Esophagus squamous epithelium (tissue), 5 donors: ENCODE results near the gene CCDC28A. TPM values are rescaled to one million over a fixed set of nuclear protein-coding genes. Genes with fewer than 3 reads are reported as not detected.

Experiments used
- DNase-seq: peaks from one replicate; lab custom pipeline; 2025; lab: John Stamatoyannopoulos, UW
- H3K27ac ChIP-seq, 4 donors: fragments of 200-600 bp; sonication (generic); one replicate each; pipeline ENCODE4 v1.5.1; 2016 to 2019; ENCODE audit warnings: mild to moderate bottlenecking in 1 of 4
- H3K27me3 ChIP-seq, 4 donors: fragments of 200-600 bp; sonication (generic); 1 replicate in 3 of 4; 2 replicates in 1 of 4; pipeline versions ENCODE4 v1.5.1 to v1.6.0; 2017 to 2021; ENCODE audit warnings: antibody characterized with exemption in 1 of 4
- H3K36me3 ChIP-seq, 3 donors: fragments of 200-600 bp; sonication (generic); one replicate each; pipeline ENCODE4 v1.5.1; 2016 to 2019
- H3K4me1 ChIP-seq, 3 donors: fragments of 200-600 bp; sonication (generic); one replicate each; pipeline ENCODE4 v1.5.1; 2017 to 2019
- H3K4me3 ChIP-seq, 4 donors: fragments of 200-600 bp; sonication (generic); 1 replicate in 3 of 4; 2 replicates in 1 of 4; pipeline ENCODE4 v1.5.1; 2016 to 2019; ENCODE audit warnings: mild to moderate bottlenecking in 2 of 4, moderate library complexity in 1 of 4
- H3K9me3 ChIP-seq, 3 donors: fragments of 200-600 bp; sonication (generic); one replicate each; pipeline ENCODE4 v1.5.1; 2016 to 2019
- POLR2A ChIP-seq, 4 donors: fragments of 450-650 bp; IDR thresholded peaks; one replicate each; pipeline ENCODE4 v1.6.1; 2017; ENCODE audit warnings: antibody characterized with exemption in 4 of 4, mild to moderate bottlenecking in 4 of 4, moderate library complexity in 3 of 4
- WGBS, 2 donors: methylation state at CpG; one replicate each; pipeline ENCODE4 v1.1.5; 2018; 5-methylcytosine and 5-hydroxymethylcytosine counted together
- intact Hi-C: fragments of 100-400 bp; cut with DNase I; formaldehyde crosslinking; loops from one replicate; pipeline ENCODE4 v1.15.0; 2022
- total RNA-seq, 4 donors: library from RNA; depleted of rRNA; stranded (reverse); fragments of >200 nt; gene quantifications; one replicate each; pipeline ENCODE4 v1.1.0, GENCODE V29; 2016
- TF ChIP-seq, protein P1 (sequence below), 6 experiments: fragments of 450-650 bp in 4 of 6; fragments of 200-600 bp in 2 of 6; sonication (generic) in 2 of 6; IDR thresholded peaks; one replicate each; pipeline ENCODE4 v1.5.1; 2016 to 2019; ENCODE audit warnings: antibody characterized with exemption in 6 of 6, mild to moderate bottlenecking in 4 of 6, moderate library complexity in 4 of 6
- donor health status: DM: yes; HTN: yes; CAD: no.

Gene CCDC28A
- total RNA-seq, 4 donors from 2014 or later, result 3.9 to 18.9 (median 9.5) TPM

DNA sequence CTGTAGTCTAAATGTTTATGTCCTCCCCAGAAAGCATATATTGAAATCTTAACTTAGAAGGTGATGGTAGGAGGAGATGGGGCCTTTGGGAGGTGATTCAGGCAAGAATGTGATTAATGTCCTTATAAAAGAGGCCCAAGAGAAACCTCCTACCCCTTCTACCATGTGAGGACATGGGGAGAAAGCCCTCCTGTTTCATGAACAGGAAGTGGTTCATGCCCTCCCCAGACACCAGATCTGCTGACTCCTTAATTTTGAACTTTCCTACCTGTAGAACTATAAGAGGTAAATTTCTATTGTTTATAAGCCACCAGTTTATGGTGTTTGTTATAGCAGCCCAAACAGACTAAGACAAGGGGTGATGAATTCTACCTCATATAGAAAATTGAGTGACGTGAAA lies 13.6 kb downstream of the CCDC28A start:
- 95 to 96% methylated on average over 1 of the region's 1 CpG for WGBS, 2 donors
- Histone ChIP-seq H3K4me3 (no peak overlapping the region), H3K36me3 (peaks cover 0 to 98% (median 0%) of the 10 kb centered on the region in 3 donors), H3K27me3 (no peaks in the 10 kb centered on the region), H3K9me3 (no peaks in the 10 kb centered on the region), H3K27ac (no peak overlapping the region), H3K4me1 (no peaks in the 10 kb centered on the region)
- no peak for TF ChIP-seq POLR2A (IDR thresholded peaks at IDR 0.05)
- TF ChIP-seq, protein P1, sequence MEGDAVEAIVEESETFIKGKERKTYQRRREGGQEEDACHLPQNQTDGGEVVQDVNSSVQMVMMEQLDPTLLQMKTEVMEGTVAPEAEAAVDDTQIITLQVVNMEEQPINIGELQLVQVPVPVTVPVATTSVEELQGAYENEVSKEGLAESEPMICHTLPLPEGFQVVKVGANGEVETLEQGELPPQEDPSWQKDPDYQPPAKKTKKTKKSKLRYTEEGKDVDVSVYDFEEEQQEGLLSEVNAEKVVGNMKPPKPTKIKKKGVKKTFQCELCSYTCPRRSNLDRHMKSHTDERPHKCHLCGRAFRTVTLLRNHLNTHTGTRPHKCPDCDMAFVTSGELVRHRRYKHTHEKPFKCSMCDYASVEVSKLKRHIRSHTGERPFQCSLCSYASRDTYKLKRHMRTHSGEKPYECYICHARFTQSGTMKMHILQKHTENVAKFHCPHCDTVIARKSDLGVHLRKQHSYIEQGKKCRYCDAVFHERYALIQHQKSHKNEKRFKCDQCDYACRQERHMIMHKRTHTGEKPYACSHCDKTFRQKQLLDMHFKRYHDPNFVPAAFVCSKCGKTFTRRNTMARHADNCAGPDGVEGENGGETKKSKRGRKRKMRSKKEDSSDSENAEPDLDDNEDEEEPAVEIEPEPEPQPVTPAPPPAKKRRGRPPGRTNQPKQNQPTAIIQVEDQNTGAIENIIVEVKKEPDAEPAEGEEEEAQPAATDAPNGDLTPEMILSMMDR (IDR thresholded peaks at IDR 0.05), result no peak
- no peak for DNase-seq
- intact Hi-C loops, result no loop called here

- peaks cover 0 to 20% (median 0%) of the 10 kb centered on the region in 3 donors for H3K36me3 ChIP-seq
- no peak for DNase-seq
- H3K9me3 ChIP-seq, result no peaks in the 10 kb centered on the region
- H3K27me3 ChIP-seq, result no peaks in the 10 kb centered on the region
- intact Hi-C loops, result no loop called here
- WGBS, 2 donors, result 17 to 34% methylated on average over 5 to 12 of the region's 50 CpGs
- peak within 1 kb of the TSS; percentile 27 to 62 (median 46) for H3K4me3 ChIP-seq
- TF ChIP-seq, protein P1 (IDR thresholded peaks at IDR 0.05), result no peak
- no peak for TF ChIP-seq POLR2A (IDR thresholded peaks at IDR 0.05)
- peak within 1 kb of the TSS; percentile 68 to 83 (median 74) for H3K27ac ChIP-seq
- peaks cover 0 to 28% (median 0%) of the 10 kb centered on the region in 3 donors for H3K4me1 ChIP-seq
These were observed 22.4 kb downstream of the CCDC28A start, which contains the start of gene ECT2L for GRCh38 chr6:138795809-138796603. Gene ECT2L (plus strand): TSS chr6:138796087. CDS start chr6:138813275, 17,188 bp downstream.

GRCh38 chr6:138796771-138797170 lies 23.2 kb downstream of the CCDC28A start:
- Histone ChIP-seq H3K4me3 (peak overlapping the region in 1 of 4 donors; percentile 27), H3K27me3 (no peaks in the 10 kb centered on the region), H3K27ac (peak overlapping the region in 1 of 4 donors; percentile 83), H3K9me3 (no peaks in the 10 kb centered on the region), H3K4me1 (peaks cover 0 to 28% (median 0%) of the 10 kb centered on the region in 3 donors), H3K36me3 (peaks cover 0 to 13% (median 0%) of the 10 kb centered on the region in 3 donors)
- 90 to 91% methylated on average over 2 of the region's 2 CpGs for WGBS, 2 donors
- DNase-seq, result no peak
- TF ChIP-seq, protein P1 (IDR thresholded peaks at IDR 0.05), result no peak
- no peak for TF ChIP-seq POLR2A (IDR thresholded peaks at IDR 0.05)
- intact Hi-C loops, result no loop called here

- no peak for DNase-seq
- no peaks in the 10 kb centered on the region for H3K27me3 ChIP-seq
- no peak overlapping the region for H3K4me3 ChIP-seq
- no peak for TF ChIP-seq POLR2A (IDR thresholded peaks at IDR 0.05)
- TF ChIP-seq, protein P1 (IDR thresholded peaks at IDR 0.05), result no peak
- peaks cover 0 to 28% (median 0%) of the 10 kb centered on the region in 3 donors for H3K4me1 ChIP-seq
- intact Hi-C loops, result no loop called here
- no peak overlapping the region for H3K27ac ChIP-seq
- WGBS, 2 donors, result 62 to 74% methylated on average over 4 of the region's 4 CpGs
- H3K36me3 ChIP-seq, result peaks cover 0 to 2% (median 0%) of the 10 kb centered on the region in 3 donors
- H3K9me3 ChIP-seq, result no peaks in the 10 kb centered on the region
These were observed 24.4 kb downstream of the CCDC28A start for GRCh38 chr6:138797806-138798446.
